Inflammatory macrophage treated with lipopolysaccharide for 4 hours (primary cell): ENCODE results near the gene TEX44.

ENCODE experiments used
- DNase-seq: peaks from one replicate; pipeline ENCODE4 v3.0.0-alpha.2; 2020

The TEX44 gene

DNA sequence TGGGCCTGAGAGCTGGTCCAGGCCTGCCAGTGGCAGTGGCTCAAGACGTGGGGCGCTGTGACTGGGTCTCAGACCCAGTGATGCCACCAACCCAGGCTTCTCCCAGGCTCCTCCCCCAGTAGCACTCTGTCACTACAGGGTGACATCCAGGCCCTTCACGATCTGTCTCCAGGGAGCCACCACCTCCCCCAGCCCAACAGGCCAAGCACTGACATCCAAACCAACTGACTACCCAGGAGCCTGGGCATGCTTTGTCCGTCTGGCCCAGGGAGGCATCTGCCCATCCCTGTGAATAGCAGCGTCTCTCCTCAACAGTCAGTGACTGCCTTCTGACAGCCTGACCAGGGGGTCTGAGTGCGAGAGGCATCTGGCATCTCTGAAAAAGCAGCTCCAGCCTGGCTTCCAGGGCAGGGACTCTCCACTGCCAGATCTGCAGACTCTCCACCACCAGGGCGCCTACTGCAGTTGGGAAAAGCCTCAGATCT lies 13.0 kb downstream of the TEX44 start:
- no peak for DNase-seq

GRCh38 chr2:231606941-231607340 lies 14.3 kb downstream of the TEX44 start:
- no peak for DNase-seq

DNA sequence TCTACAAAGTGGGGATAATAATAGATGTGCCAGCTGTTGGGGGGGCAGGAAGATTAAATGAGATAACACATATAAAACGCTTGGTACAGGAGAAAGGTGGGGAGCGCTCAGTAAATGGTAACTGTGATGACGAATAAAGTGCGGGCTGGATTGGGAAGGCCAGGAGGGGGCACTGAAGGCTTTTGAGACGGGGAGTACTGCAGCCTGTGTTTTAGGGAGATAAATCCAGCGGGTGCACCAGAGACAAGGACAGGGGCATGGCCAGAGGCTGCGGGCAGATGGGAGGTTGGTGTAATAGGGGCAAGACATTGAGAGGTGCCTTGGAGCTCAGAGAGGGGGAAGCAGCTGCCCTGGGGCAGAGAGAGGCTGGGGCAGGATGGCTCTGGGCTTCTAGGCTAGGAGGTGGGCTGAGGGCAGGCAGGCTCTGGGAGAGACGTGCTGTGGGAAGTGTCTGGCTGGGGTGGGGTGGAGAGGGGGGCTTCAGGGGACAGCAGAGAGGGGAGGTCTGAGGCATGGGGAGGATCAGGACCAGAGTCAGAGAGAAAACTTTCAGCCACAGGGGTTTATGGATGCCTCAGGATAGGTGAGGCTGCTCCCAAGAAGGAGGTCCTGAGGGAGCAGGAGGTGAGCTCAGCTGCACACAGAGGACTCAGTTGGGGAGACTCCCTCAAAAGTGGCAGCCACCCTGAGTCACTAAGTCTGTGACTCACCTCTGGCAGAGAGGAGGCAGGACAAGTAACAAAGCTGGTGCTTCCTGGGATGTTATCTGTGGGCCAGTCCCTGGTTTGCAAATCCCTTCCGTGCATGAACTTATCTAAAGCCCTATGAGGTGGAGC lies 18.8 kb downstream of the TEX44 start:
- DNase-seq, result peak; percentile 76

GRCh38 chr2:231612109-231612455 lies 19.4 kb downstream of the TEX44 start:
- no peak for DNase-seq

GRCh38 chr2:231612456-231613330 lies 20.0 kb downstream of the TEX44 start:
- DNase-seq, result peak; percentile 97

DNA sequence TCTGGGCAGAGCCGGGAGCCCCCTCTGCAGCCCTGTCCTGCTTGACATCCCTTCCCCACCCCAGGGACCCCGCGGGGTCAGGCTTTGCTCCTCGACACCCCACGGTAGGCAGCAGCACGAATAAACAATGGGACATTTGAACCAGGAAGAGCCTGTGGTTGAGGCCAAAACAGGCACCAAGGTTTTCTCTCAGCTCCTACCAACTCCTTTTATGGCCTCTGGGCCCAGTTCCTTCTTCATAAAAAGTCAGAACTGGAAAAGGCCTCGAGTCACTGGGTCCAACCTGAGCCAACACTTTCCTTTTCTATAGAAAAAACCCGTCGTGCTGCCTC lies 20.6 kb downstream of the TEX44 start:
- peak; percentile 44 for DNase-seq

GRCh38 chr2:231613663-231614558 lies 21.2 kb downstream of the TEX44 start:
- DNase-seq, result peak; percentile 78

DNA sequence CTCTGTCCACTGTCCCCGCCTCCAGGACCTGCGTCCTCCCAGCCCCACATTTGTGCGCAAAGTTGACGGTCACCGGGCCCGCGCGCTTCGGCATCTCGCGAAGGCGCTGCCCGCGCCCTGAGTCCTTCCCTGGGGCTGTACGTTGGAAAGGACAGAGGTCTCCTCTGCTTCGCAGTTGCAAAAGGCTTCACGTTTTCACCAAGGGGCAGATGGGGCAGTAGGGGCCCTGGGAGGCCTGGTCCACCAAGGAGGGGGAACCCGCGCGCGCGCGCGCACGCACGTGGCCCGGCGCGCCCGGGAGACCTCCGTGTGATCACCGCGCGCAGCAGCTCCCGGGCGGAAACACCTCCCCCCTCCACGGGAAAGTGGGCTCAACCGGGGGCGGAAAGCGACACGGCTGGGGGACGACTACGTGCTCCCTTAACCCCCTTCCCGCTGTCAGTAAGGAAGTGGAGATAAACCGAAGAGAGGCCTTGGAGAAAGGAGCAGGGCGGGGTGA lies 21.9 kb downstream of the TEX44 start:
- DNase-seq, result no peak

GRCh38 chr2:231615058-231615671 lies 22.5 kb downstream of the TEX44 start:
- no peak for DNase-seq

DNA sequence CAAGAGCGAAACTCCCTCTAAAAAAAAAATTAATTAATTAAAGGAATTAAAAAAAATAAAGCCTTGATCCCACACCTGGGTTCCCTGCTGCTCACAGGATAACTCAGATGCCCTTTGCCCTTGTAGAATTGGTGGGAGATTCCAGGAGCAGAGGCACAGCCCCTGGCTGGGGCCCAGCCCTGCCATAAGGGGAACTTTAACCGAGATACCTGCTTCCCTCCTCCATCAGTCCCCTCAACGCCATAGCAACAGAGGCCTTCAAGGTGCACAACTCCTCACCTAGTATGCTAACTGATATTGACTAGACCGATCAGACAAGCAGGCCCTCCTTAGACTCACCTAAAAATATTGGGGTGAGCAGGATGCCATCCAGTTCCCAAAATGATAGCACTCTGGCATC lies 23.6 kb downstream of the TEX44 start:
- no peak for DNase-seq

DNA sequence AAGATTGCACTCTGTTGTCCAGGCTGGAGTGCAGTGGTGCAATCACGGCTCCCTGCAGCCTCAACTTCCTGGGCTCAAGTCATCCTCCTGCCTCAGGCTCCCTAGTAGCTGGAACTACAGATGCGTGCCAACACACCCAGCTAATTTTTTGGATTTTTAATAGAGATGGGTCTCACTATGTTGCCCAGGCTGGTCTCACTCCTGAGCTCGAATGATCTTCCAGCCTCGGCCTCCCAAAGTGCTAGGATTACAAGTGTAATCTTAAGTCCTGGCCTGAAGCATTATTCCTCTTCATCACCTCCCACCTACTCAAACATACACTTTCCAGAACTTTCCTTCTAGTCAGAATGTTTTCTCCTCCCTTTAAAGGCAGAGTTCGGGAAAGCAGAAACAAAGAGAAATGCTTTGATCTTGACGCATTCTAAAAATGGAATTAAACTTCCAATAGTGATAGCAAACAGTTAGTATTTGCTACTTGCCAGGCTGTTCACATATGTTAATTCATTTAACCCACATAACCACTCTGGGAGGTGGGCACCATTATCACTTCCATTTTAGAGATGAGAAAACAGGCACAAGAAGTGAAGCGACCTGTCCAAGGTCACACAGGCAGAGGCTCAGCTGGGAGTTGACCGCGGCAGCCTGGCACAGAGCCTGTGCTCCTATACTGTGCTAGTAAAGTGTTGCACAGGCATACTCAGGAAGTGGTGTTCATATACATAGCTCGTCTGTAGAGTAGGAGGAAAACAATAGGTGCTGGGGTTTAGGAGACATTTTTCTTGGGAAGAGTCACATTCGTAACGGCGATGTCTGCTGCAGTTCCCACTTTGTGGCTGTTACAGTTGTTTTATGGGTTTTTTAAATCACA lies 24.6 kb downstream of the TEX44 start:
- DNase-seq, result no peak

DNA sequence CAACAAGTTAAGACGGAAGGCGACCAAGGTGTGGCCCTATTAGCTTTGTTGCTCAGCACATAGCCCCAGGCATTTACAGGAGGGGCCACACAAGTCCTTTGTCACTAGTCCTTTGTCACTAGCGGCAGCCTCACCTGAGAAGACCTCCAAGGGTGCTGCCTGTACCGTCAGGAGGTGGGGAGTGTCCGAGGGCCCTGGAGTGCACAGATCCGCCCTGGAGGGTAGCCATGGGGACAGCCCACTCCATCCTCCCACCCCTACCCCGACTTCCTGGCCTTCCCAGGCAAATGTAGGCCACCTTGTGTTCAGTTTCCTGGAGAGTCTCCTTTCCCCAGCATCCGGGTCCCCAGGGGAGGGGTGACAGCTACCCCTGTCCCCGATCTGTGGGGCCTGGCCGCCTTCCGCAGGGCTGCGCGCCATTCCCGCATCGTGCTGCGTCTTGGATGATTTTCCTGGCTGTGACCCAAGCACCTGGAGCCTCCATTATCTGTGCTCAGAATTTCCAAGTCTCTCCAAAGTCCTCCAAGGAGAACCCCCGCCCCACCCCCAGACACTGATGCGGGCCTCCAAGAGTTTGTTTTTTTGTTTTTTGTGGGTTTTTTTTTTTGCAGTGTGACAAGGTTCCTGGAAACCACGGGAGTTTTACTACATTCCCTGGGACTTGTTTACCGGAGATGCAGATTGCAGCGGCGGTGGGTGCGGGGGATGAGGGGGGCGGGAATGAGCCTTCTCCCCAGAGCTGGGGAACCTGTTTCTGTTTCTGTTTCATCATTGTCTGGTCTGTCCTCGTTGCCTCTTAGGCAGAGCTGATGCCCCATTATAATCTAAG lies 28.6 kb downstream of the TEX44 start:
- DNase-seq, result peak; percentile 55

- DNase-seq, result no peak
These were observed 30.3 kb downstream of the TEX44 start for GRCh38 chr2:231622963-231623362.

DNA sequence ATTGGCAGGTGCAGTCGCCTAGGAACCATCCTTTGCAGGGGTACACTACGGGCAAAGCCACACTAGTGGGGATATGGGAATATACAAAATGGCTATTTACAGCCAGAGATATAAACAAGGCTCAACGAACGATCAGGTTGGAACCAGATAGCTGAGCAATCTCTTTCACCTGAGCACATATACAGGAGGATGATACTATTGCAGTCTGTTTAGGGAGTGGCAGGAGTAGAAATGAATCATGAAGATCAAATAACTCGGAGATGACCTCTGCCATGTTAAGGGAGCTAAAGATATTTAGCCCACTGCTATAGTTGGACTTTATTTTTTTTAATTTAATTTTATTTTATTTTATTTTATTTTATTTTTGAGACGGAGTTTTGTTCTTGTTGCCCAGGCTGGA lies 33.8 kb downstream of the TEX44 start:
- no peak for DNase-seq

- DNase-seq, result no peak
These were observed 34.9 kb downstream of the TEX44 start for GRCh38 chr2:231627384-231628120.

DNA sequence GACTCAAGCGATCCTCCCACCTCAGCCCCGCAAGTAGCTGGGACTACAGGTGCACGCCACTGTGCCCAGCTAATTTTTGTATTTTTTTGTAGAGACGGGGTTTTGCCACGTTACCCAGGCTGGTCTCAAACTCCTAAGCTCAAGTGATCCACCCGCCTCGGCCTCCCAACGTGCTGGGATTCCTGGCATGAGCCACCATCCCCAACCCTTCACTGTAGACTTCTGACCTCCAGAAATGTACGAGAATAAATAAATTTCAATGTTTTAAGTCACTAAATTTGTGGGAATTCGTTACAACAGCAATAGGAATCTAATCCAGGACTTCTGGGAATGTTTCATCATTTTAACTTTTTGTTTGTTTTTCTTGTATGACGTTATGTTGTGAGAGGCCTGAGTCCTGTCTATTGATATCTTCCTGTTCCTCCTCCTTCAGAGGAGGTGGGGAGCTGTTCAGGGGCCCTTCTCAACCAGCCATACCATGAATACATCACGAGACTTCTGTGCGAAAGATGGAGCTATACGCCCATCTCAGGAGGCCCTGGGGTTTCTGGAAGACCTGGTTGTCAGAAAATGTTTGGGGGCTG lies 40.0 kb downstream of the TEX44 start:
- no peak for DNase-seq

DNA sequence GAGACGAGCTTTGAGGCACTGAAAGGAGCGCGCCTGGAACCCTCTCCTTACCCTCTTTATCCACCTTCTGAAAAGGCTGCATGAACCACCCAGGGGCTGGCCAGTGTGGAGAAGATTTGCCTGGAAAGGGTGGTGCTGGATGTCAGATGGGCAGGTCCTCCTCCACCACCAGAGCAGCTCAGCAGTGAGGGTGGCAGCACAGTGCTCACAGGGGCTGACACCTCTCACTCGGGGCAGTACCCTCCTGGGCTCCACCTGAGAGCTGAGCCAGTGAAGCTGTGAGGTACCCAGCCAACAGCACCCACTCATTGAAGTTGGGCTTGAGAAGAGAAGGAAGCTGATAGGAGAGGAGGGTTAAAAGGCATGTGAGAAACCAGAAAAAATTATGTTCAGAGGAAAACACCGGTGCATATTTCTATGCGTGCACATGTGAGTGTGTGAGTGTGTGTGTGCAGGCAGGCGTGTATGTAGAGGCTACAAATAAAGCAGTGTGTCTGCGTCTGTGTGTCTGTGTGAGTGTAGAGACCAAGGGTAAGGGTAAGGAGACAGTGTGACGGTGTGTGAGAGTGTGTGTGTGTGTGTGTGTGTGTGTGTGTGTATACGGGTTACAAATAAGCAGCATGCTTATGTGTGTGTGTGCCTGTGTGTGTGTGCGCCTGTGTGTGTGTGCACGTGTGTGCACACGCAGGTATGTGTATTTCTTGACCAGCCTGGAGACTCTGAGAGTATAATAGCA lies 40.7 kb downstream of the TEX44 start:
- no peak for DNase-seq

- no peak for DNase-seq
These were observed 41.7 kb downstream of the TEX44 start for GRCh38 chr2:231634412-231634811.
